Measurements from ENCODE around the gene TLCD1.
"Not testable (repeated sequence)": the region's sequence is repeated elsewhere in the genome, so short reads cannot be mapped to it uniquely, and the experiment has no call there.

TLCD1 gene

DNA sequence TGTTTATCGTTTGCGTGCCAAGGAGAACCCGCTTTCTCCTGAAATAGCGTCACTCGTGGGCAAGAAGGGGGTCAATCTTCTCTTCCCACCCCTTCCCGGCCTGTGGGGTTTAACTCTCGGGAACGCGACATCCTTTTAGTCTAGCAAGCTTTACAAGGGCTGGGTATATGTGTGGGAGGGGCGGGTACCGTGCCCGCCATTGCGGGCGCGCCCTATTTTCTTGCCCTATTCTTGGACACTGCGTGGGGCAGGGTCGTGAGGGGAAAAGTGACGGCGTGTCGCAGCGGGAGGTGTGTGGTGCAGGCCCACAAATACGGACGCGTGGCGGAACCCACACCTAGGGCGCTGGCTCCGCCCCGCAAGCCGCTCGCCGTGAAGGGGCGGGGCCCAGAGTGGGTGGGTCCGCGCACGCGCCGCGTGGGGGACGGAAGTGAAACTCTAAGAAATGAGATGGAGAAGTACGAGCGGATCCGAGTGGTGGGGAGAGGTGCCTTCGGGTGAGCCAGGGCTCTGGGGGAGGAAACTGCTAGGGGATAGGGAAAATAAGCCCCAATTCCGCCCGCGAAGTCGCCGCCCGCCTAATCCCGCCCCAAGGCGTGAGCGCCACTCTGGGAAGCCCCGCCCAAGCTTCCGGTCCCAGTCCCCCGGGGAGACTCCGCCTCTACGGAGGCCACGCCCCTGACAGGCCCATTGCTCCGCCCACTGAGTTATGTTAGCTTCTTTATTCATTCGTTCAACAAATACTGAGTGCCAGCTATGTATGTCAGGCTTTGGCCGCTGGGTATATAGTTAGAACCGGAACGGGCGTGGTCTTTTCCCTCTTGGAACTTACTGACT is 2.5 kb upstream of the TLCD1 start, which contains the start of gene NEK8:
TSS of gene NEK8 (plus strand) at position 425 of the 837 bp plus-strand sequence. CDS start at position 451, 26 bp downstream.
- DNase-seq, result peak; percentile 90 to 98 (median 95)

DNA sequence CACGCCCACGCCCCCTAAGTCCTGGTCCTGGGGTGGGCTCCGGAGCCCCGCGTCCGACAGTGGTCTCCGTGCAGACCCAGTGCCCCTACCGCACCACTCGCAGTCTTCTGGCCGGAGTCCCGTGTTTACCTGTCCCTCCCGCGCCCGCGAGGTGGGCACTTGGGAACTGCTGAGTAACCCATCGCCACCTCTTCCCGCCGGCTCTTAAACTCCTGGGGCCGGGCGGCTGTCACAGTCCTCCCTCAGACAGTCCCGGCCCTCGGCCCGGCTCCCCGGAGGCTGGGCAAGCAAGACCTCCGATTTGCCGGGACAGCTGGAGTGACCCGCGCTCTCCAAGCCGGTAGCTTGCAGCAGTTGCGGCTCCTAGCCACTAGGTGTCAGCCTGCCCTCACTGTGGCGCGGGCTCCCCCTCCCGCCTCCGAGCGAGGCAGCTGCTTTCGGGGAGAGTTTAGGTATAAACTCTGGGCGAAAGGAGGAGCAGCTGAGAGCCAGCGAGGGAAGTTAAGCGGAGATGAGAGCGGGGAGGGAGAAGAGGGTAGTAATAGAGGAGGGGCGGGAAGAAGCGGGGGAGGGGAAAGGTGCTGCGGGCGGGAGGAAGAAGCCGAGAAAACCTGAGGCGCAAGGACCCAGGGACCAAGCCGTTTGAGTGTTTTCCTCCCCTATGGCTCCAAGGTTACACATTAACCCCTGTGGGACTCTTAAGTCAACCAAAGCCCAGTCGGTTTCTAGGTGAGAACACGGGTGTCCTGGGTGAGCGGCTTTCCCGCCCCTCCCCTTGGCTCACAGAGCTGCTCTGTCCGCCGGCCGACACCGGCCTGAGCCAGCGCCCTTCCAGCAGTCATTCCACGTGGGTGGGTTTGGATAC is 826 bp upstream of the TLCD1 start:
- DNase-seq, result peak; percentile 78 to 92 (median 84)

- peak in 2 of 5 experiments; percentile 33 to 62 for DNase-seq
These were observed 290 bp downstream of the TLCD1 start for GRCh38 chr17:28725660-28726225.

DNA sequence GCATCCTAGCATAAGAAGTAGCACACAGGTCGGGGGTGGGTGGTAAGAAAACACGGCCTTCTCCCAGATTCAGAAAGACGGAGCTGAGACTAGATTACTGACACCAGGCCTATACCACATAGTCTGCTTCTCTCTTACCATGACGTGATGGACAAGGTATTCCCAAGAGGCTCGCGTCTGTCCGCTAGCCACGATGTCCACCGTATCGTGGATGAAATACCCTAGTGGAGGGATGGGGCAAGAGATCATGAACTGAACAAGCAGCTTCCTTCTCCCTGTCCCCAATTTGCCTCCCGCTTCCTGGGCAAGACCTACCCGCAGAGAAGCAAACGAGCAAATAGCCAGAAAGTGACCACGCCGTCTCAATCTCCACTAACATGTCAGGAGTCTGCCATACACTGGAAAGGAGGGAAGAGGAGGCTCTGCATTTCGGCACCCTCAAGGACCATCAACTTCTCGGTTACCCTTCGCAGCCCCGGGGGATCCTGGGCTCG is 820 bp downstream of the TLCD1 start:
- peak in 1 of 5 experiments; percentile 56 for DNase-seq

- peak in 1 of 5 experiments; percentile 33 for DNase-seq
These were observed 1.4 kb downstream of the TLCD1 start for GRCh38 chr17:28724500-28725165.

GRCh38 chr17:28723836-28724499 is 2.1 kb downstream of the TLCD1 start:
- not testable (repeated sequence) for DNase-seq

- no peak for DNase-seq
These were observed 2.7 kb downstream of the TLCD1 start for GRCh38 chr17:28723159-28723835.

DNA sequence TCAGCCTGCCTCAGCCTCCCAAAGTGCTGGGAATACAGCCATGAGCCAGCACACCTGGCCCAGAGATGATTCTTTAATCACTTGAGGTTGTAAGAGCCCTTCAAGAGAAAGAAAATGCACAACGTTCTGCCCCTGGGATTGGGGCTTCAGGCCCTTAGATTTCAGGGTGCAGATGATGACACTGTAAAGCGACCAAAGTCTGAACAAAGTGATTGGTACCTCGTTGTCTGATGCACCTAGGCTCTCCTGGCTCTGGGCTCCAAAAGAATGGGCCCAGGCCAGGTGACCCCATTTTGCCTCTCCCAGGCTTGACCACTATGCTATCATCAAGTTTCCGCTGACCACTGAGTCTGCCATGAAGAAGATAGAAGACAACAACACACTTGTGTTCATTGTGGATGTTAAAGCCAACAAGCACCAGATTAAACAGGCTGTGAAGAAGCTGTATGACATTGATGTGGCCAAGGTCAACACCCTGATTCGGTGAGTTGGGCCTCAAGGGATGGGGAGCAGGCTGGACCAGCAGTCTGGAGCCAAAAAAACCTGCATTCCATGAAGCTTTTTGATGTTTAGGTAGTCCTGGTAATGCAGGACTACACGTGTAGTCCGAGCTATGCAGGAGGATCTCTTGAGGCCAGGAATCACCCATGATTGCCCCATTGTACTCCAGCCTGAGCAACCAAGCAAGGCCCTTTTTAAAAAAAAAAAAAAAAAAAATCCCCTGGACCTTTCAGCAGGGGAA is 3.4 kb downstream of the TLCD1 start:
- DNase-seq, result no peak

DNA sequence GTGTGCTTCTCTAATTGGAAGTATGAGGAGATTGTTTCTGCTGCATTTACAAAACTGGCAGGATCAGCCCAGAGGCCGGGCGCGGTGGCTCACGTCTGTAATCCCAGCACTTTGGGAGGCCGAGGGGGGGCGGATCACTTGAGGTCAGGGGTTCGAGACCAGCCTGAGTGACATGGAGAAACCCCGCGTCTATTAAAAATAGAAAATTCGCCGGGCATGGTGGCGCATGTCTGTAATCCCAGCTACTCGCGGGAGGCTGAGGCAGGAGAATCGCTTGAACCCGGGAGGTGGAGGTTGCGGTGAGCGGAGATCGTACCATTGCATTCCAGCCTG is 5.1 kb downstream of the TLCD1 start:
- not testable (repeated sequence) for DNase-seq

- peak in 4 of 5 experiments; percentile 23 to 55 (median 28) for DNase-seq
These were observed 5.6 kb downstream of the TLCD1 start for GRCh38 chr17:28720247-28720996.

- no peak for DNase-seq
These were observed 7.0 kb downstream of the TLCD1 start for GRCh38 chr17:28719021-28719433.

- no peak for DNase-seq
These were observed 7.6 kb downstream of the TLCD1 start for GRCh38 chr17:28718333-28719020.

DNA sequence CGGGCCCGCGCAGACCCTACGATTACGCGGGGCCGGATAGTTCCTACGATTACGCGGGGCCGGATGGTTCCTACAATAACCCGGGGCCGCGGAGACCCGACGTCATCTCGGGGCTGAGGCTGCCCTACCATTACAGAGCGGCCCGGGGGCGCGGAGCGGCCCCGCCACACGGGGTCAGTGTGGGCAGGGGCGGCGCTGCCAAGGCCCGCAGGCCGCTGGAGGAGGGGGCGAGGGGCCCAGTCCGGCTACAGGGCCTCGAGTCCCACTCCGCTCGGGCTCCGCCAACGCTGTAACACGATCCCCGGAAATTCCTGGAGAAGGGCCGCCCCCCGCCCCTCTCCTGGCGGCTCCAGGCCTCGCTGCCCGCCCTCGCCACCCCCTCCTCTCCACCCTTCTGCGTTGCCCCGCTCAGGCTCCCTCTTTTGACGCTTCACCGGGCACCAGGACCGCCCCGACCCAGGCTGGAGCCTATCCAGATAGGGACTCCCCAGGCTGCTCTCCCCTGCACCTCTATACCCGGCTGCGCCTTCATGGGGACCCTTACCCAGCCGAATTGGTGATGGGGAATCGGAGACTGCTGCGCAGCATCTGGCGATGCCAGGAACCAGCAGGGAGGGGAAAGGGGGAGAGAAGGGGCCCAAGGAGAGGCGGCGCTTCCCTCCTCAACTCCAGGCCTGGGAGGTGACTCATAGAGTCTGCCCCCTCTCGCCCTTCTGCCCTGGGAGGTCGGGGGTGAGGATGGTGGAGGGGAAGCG is 8.3 kb downstream of the TLCD1 start, which contains the start of gene RAB34:
TSS of gene RAB34 (minus strand) at position 291 of the 755 bp plus-strand sequence. CDS start 602 bp downstream, outside the sequence.
- DNase-seq, result peak in 1 of 5 experiments; percentile 34

DNA sequence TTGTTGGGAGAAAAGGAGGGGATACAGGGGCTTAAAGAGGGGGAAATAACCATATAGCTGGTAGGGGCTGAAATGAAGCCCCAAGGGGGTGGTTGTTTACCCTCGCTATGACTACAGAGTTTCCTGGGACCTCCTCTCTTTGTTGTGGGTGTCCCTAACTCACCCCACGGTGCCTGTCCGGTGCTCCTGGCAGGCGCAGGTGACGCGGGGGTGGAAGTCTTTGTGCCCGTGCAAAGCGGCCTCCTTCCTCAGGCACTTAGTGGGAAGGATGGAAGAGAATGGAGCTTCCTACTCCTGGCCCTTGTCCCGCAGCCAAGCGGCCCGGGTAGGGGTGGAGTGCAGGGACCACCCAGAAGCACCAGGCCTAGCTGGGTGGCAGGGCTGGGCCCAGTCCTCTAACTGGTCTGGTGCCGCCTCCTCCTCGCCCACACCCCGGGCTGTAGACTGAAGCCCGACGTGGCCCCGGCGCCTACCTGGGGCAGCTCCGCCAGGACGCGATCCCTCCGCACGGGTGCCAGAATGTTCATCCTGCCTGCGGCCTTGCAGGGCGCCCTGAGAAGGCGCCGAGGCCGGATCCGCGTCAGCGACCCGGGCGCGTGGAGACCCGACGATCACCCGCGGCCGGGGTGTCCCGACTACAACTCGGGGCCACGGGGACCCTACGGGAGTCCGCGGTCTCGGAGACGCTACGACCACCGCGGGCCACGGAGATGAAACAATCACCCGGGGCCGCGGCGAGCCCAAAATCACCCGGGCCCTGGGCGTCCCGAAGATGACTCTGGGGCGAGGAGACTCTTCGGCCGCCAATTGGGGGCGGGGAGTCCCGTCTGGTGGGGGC is 9.1 kb downstream of the TLCD1 start:
- DNase-seq, result peak in 1 of 5 experiments; percentile 12

GRCh38 chr17:28715217-28715616 is 10.8 kb downstream of the TLCD1 start:
- DNase-seq, result no peak

DNA sequence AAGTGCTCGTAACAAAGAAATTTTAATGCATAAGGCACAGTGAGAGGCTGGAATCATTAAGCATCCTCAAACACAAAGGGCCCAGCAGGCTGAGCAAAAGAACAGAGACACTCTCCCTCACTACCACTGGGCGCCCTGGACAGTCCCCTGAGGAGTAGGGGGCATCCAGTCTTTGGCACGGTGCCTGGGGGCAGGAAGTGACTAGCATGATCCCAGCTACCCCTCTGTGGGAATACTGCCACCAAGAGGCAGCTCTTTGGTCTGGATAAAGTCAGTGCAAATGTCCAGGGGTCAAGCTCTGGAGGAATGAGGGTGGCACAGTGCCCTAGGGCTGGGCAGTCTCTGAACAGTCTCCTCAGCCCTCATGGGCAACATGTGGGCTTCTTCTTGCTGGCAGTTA is 11.8 kb downstream of the TLCD1 start:
- DNase-seq, result no peak
